HEK293 (cell line): ENCODE measurements around the gene THAP7.
A peak's percentile ranks its signal among the peaks of the same experiment; 100 is the strongest.

Experiments
- CTCF ChIA-PET: fragments of 350-600 bp; formaldehyde crosslinking; extraction: SDS; loops from one replicate; lab custom pipeline; 2021; ENCODE audit warnings: antibody characterized with exemption; lab: Yijun Ruan, JAX
- POLR2A ChIA-PET: fragments of 300-600 bp; formaldehyde crosslinking; extraction: SDS; loops from one replicate; lab custom pipeline; 2020; ENCODE audit warnings: antibody characterized with exemption, inconsistent platforms; lab: Yijun Ruan, JAX
- H3K27ac ChIP-seq: fragments of 200-500 bp; sonication (Bioruptor generic); 2 replicates; pipeline ENCODE4 v1.5.1; 2014; ENCODE audit warnings: low read depth, low read length, control low read depth, inconsistent platforms; ENCODE audit errors: extremely low read depth
- H3K36me3 ChIP-seq, 2 experiments: fragments of 200-500 bp in 1 of 2; sonication (Bioruptor generic) in 1 of 2; 1 replicate in 1 of 2; 2 replicates in 1 of 2; pipeline ENCODE4 v1.5.1; 2014 to 2017; ENCODE audit warnings: inconsistent platforms in 2 of 2, low read length in 2 of 2; ENCODE audit not compliant: control insufficient read depth in 2 of 2, insufficient read depth in 1 of 2
- H3K4me1 ChIP-seq: fragments of 200-500 bp; sonication (Bioruptor generic); 2 replicates; pipeline ENCODE4 v1.5.1; 2014; ENCODE audit warnings: mild to moderate bottlenecking, low read length, inconsistent platforms; ENCODE audit not compliant: control insufficient read depth, insufficient read depth
- H3K4me3 ChIP-seq: 2 replicates; pipeline ENCODE4 v1.5.1; 2011; ENCODE audit warnings: low read depth, mild to moderate bottlenecking, control low read depth, low read length, moderate library complexity
- H3K9me3 ChIP-seq: fragments of 200-500 bp; sonication (Bioruptor generic); 2 replicates; pipeline ENCODE4 v1.5.1; 2014; ENCODE audit warnings: low read depth, low read length, inconsistent platforms; ENCODE audit not compliant: control insufficient read depth, insufficient read depth
- KLF16 ChIP-seq: fragments of 450-650 bp; formaldehyde crosslinking; IDR thresholded peaks from 2 replicates; pipeline ENCODE4 v1.5.1; 2017; ENCODE audit warnings: missing biosample characterization, missing genetic modification characterization
- MZF1 ChIP-seq: fragments of 450-650 bp; formaldehyde crosslinking; IDR thresholded peaks from 2 replicates; pipeline ENCODE4 v1.5.1; 2017; ENCODE audit warnings: missing biosample characterization, missing genetic modification characterization, borderline replicate concordance
- RBAK ChIP-seq: fragments of 450-650 bp; formaldehyde crosslinking; IDR thresholded peaks from 2 replicates; pipeline ENCODE4 v1.5.1; 2016; ENCODE audit warnings: missing biosample characterization, missing genetic modification characterization
- SP2 ChIP-seq: fragments of 450-650 bp; formaldehyde crosslinking; IDR thresholded peaks from 2 replicates; pipeline ENCODE4 v1.5.1; 2016; ENCODE audit warnings: missing biosample characterization, missing genetic modification characterization
- TRIM28 ChIP-seq: IDR thresholded peaks from 2 replicates; pipeline ENCODE4 v1.6.1; 2011; ENCODE audit warnings: low read length, control low read depth, borderline replicate concordance
- ZNF146 ChIP-seq: fragments of 450-650 bp; formaldehyde crosslinking; IDR thresholded peaks from 2 replicates; pipeline ENCODE4 v1.5.1; 2016; ENCODE audit warnings: missing biosample characterization, missing genetic modification characterization
- ZNF23 ChIP-seq: fragments of 450-650 bp; formaldehyde crosslinking; IDR thresholded peaks from 2 replicates; pipeline ENCODE4 v1.5.1; 2016; ENCODE audit warnings: missing biosample characterization, missing genetic modification characterization, borderline replicate concordance
- ZNF433 ChIP-seq: fragments of 450-650 bp; formaldehyde crosslinking; IDR thresholded peaks from 2 replicates; pipeline ENCODE4 v1.5.1; 2016; ENCODE audit warnings: missing biosample characterization, missing genetic modification characterization, low read depth
- ZNF830 ChIP-seq: fragments of 450-650 bp; IDR thresholded peaks from 2 replicates; pipeline ENCODE4 v1.5.0; 2018; ENCODE audit warnings: missing biosample characterization, missing genetic modification characterization, low read depth, mild to moderate bottlenecking, moderate library complexity
- TF ChIP-seq, protein P1 (sequence below): fragments of 450-650 bp; formaldehyde crosslinking; IDR thresholded peaks from 2 replicates; pipeline ENCODE4 v1.5.1; 2016; ENCODE audit warnings: missing biosample characterization, missing genetic modification characterization
- TF ChIP-seq, protein P2 (sequence below): fragments of 450-650 bp; formaldehyde crosslinking; IDR thresholded peaks from 2 replicates; pipeline ENCODE4 v1.5.1; 2016; ENCODE audit warnings: missing biosample characterization, missing genetic modification characterization
- TF ChIP-seq, protein P3 (sequence below): sonication (generic); formaldehyde crosslinking; IDR thresholded peaks from 2 replicates; pipeline ENCODE4 v1.8.1; 2022; ENCODE audit warnings: mild to moderate bottlenecking, moderate library complexity, missing genetic modification reagents
- TF ChIP-seq, protein P4 (sequence below): fragments of 450-650 bp; formaldehyde crosslinking; optimal IDR thresholded peaks from 2 replicates; pipeline ENCODE3; 2016; ENCODE audit warnings: missing biosample characterization, mild to moderate bottlenecking, missing genetic modification characterization

THAP7 gene

DNA sequence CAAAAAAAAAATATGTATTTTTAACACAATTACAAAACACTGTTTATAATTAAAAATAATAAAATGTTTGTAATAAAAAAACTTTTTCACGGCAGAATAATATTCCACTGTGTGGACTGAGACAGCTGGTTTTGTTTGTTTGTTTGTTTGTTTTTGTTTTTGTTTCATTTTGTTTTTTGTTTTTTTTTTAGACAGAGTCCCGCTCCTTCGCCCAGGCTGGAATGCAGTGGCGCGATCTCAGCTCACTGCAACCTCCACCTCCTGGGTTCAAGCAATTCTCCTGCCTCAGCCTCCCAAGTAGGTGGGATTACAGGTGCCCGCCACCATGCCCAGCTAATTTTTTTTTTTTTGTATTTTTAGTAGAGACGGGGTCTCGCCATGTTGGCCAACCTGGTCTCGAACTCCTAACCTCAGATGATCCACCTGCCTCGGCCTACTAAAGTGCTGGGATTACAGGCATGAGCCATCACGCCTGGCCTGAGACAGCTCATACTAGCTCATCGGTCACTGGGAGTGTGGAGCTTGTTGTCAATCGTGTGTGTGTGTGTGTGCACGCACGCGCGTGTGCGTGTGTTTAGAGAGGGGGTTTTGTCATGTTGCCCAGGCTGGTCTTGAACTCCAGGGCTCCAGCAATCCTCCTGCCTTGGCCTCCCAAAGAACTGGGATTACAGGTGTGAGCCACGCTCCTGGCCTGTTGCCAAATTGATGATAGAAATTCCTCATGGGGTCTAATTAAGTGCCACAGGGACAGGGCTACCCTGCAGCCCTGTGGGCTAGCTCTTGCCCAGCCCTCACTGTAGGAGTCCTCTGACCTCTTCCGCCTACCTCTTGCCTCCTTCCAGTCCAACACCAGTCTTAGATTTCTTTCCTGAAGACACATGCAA is 42.1 kb downstream of the THAP7 start:
- ChIA-PET POLR2A (interaction anchor here (0.8 kb wide), 1 partner anchor 22 kb away, joined by 3 read pairs; the partner anchor contains the start of gene LZTR1), CTCF (interaction anchor here (0.6 to 4.5 kb wide), 9 partner anchors 8 to 294 kb away, joined by 3 to 22 read pairs (median 4); partner anchors contain the start of gene LZTR1)
- H3K4me3 ChIP-seq, result no peak overlapping the region
- H3K27ac ChIP-seq, result no peak overlapping the region
- TF ChIP-seq, protein P1, sequence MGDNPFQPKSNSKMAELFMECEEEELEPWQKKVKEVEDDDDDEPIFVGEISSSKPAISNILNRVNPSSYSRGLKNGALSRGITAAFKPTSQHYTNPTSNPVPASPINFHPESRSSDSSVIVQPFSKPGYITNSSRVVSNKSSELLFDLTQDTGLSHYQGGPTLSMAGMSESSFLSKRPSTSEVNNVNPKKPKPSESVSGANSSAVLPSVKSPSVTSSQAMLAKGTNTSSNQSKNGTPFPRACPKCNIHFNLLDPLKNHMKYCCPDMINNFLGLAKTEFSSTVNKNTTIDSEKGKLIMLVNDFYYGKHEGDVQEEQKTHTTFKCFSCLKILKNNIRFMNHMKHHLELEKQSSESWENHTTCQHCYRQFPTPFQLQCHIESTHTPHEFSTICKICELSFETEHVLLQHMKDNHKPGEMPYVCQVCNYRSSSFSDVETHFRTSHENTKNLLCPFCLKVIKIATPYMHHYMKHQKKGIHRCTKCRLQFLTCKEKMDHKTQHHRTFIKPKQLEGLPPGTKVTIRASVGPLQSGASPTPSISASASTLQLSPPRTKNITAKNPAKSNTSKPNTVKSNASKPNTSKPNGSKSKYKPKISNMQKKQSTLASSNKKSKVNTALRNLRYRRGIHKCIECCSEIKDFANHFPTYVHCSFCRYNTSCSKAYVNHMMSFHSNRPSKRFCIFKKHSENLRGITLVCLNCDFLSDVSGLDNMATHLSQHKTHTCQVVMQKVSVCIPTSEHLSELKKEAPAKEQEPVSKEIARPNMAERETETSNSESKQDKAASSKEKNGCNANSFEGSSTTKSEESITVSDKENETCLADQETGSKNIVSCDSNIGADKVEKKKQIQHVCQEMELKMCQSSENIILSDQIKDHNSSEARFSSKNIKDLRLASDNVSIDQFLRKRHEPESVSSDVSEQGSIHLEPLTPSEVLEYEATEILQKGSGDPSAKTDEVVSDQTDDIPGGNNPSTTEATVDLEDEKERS, result 0 out of 2 replicates have a peak, but pooled peaks have one; percentile 33
- no peak for TF ChIP-seq MZF1 (tag by site-specific recombination)
- TF ChIP-seq ZNF146 (tag by site-specific recombination), result peak; percentile 78
- TF ChIP-seq, protein P2, sequence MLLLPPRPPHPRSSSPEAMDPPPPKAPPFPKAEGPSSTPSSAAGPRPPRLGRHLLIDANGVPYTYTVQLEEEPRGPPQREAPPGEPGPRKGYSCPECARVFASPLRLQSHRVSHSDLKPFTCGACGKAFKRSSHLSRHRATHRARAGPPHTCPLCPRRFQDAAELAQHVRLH (tag by site-specific recombination), result 0 out of 2 replicates have a peak, but pooled peaks have one; percentile 21
- no peaks in the 10 kb centered on the region for H3K4me1 ChIP-seq
- no peaks in the 10 kb centered on the region for H3K9me3 ChIP-seq
- no peaks in the 10 kb centered on the region; a peak in 1 of 3 replicates for H3K36me3 ChIP-seq

DNA sequence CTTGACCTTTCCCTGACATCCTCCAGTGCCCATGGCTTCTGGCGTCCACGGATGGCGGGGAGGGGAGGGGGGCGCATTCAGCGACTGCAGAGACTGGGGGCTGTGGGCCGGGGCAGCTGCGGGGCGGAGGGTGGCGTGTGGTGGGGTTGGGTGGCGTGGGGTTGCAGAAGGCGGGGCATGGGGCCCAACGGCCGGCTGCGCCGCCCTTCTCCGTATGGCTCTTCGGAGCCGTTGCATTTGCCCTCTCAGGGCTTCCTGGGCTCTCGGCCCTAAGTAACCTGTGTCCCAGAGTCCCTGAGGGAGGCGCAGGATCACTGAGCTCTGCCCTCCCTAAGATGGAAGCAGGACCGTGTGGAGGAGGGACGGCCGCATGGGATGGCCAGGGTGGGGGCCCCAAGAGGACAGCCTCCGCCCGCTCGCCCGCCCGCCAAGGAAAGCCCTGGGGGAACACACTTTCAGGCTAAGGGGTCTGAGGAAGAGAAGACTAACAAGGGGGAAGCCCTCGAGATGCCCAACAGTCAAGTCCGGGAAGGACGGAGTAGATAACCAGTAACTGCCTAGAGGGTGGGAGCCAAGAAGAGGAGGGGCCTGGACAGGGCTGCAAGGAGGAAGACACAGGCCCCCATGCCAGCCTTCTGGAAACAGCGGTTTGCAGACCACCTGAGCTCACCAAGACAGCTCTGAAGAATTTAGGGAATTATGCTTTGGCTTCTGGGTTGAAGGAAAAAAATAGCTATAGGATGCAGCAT is 44.1 kb downstream of the THAP7 start:
- H3K36me3 ChIP-seq, result peaks cover 0 to 16% of the 10 kb centered on the region in 2 experiments; a peak in 2 of 3 replicates
- no peak for TF ChIP-seq ZNF433
- ChIA-PET POLR2A (interaction anchor here (0.6 to 1.5 kb wide), 3 partner anchors 20 to 29 kb away, joined by 3 to 7 read pairs (median 4); partner anchors contain the start of gene LZTR1), CTCF (interaction anchor here (0.5 to 3.5 kb wide), 7 partner anchors 10 to 666 kb away, joined by 3 to 22 read pairs (median 5); partner anchors contain the start of gene AIFM3)
- peak overlapping the region; percentile 50 for H3K4me3 ChIP-seq
- no peaks in the 10 kb centered on the region for H3K4me1 ChIP-seq
- no peaks in the 10 kb centered on the region for H3K9me3 ChIP-seq
- H3K27ac ChIP-seq, result no peak overlapping the region

DNA sequence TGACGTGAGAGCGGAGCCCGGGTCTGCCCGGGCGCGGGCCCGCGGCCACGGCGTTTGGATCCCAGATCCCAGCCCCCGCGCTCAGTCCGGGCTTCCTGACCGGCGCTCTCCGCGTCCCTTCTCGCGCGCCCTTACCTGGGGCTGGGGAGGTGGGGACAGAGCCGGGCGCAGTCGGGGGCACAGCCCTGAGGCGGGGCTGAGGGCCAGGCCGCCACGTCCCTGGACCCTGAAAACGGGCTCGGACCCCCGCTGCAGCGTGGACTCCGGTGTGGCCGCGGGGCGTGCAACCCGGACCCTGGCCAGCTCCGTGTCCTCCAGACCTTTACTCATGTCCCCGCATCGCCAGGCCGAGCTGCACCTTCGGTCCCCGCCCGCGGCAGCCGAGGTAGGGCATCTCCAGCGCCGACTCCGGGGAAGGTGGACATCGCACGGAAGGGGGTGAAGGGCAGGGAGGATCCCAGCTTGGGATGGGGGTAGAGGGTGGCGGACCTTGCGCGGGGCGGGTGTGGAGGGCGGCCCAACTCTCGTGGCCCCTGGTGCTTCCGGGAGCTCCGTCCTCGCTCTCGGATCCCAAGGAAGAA is 44.7 kb downstream of the THAP7 start:
- Histone ChIP-seq H3K9me3 (no peaks in the 10 kb centered on the region), H3K4me1 (no peaks in the 10 kb centered on the region), H3K27ac (no peak overlapping the region), H3K4me3 (peak overlapping the region; percentile 50), H3K36me3 (peaks cover 0 to 23% of the 10 kb centered on the region in 2 experiments; a peak in 2 of 3 replicates)
- no peak for TF ChIP-seq MZF1 (tag by site-specific recombination)
- TF ChIP-seq, protein P3, sequence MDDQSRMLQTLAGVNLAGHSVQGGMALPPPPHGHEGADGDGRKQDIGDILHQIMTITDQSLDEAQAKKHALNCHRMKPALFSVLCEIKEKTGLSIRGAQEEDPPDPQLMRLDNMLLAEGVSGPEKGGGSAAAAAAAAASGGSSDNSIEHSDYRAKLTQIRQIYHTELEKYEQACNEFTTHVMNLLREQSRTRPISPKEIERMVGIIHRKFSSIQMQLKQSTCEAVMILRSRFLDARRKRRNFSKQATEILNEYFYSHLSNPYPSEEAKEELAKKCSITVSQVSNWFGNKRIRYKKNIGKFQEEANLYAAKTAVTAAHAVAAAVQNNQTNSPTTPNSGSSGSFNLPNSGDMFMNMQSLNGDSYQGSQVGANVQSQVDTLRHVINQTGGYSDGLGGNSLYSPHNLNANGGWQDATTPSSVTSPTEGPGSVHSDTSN (CRISPR knock-in tag), result no peak
- TF ChIP-seq, protein P4, sequence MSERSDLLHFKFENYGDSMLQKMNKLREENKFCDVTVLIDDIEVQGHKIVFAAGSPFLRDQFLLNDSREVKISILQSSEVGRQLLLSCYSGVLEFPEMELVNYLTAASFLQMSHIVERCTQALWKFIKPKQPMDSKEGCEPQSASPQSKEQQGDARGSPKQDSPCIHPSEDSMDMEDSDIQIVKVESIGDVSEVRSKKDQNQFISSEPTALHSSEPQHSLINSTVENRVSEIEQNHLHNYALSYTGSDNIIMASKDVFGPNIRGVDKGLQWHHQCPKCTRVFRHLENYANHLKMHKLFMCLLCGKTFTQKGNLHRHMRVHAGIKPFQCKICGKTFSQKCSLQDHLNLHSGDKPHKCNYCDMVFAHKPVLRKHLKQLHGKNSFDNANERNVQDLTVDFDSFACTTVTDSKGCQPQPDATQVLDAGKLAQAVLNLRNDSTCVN, result peak; percentile 62
- TF ChIP-seq ZNF23 (tag by site-specific recombination), result no peak
- no peak for TF ChIP-seq ZNF830 (tag by site-specific recombination)
- no peak for TF ChIP-seq KLF16
- no peak for TF ChIP-seq TRIM28
- TF ChIP-seq SP2 (tag by site-specific recombination), result no peak
- no peak for TF ChIP-seq RBAK (tag by site-specific recombination)
- ChIA-PET CTCF (interaction anchor here (0.6 to 3.5 kb wide), 7 partner anchors 8 to 145 kb away, joined by 3 to 22 read pairs (median 5); no protein-coding TSS in a partner anchor), POLR2A (interaction anchor here (0.5 to 3.3 kb wide), 5 partner anchors 19 to 199 kb away, joined by 3 to 7 read pairs (median 4); partner anchors contain the start of genes LZTR1 and THAP7)
